Measurements from ENCODE around the gene SOX13.

SOX13 gene

DNA sequence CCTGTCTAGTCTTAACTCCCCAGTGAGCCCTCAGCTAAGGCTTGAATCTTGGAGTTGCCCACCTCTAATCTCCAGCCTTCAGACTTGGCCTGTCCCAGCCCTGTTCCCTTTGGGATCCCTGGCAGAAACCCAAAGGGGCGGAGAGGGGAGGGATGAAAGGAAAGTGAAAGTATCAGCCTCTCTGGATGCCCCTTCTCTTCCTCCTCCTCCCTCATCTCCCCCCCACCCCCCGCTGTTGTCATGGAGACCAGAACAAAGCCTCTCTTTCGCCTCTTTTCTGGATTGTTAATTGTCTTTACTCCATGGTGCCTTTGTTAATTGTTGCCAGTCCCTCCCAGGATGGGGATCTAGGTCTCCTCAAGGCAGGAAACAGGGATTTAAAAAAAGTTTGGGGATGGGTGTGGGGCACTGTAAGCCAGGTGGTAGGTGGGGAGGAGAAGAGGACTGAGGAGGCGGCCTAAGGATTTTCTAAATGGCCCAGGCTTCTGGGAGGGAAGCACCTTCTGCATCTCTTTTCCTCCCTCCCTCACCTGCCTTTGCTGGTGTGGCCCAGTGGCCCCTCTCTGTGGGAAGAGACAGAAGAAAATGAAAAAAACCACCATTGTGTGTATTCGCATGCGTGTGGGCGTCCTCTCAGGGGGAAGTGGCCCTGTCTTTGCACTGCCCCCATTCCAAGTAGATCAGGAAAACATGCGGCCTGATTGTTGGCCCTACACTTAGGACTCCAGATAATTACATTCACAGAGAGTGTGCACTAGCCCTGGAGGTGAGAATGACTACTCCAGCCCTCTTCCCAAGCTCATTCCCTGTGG lies 7.5 kb upstream of the SOX13 start:
- no peak for DNase-seq (ENCODE audit: low read depth in 2 of 2)

GRCh38 chr1:204065986-204066300 lies 7.0 kb upstream of the SOX13 start:
- DNase-seq (ENCODE audit: low read depth in 2 of 2): no peak

DNA sequence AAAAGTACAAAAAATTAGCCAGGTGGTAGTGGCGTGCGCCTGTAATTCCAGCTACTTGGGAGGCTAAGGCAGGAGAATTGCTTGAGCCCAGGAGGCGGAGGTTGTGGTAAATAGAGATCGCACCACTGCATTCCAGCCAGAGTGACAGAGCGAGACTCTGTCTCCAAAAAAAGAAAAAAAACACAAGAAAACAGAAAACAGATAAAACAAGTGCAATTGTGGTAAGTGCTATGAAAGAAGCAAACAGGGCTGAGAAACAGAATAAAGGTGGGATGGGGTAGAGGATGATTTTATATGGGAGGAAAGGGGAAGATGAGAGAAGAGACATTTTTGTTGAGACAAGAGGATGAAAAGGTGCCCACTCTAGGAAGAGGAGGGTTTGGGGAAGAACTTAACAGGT lies 5.0 kb upstream of the SOX13 start:
- no peak for DNase-seq (ENCODE audit: low read depth in 2 of 2)

GRCh38 chr1:204069887-204070286 lies 3.0 kb upstream of the SOX13 start:
- no peak for DNase-seq (ENCODE audit: low read depth in 2 of 2)

- no peak for DNase-seq (ENCODE audit: low read depth in 2 of 2)
These were observed 2.0 kb upstream of the SOX13 start for GRCh38 chr1:204070895-204071294.

- no peak for DNase-seq (ENCODE audit: low read depth in 2 of 2)
These were observed 940 bp downstream of the SOX13 start for GRCh38 chr1:204073837-204074273.

GRCh38 chr1:204074274-204075138 lies 1.6 kb downstream of the SOX13 start:
- no peak for DNase-seq (ENCODE audit: low read depth in 2 of 2)

DNA sequence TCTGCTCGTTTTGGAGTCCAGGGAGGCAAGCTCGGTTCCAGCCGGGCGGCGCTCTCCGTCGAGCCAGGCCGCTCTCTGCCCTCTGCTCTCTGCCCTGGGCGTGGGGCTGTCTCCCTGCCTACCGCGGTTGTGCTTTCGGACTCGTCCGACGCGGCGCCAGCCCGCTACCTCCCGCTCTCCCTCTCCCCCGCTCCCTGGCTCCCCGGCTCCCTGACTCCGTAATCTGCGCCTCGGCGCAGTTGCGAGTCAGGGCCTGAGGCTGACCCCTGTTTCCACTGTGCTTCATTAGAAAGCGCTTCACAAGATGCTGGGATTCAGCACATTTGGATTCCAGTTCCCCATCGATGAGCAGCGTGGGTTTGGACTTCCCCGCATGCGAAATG lies 2.2 kb downstream of the SOX13 start:
- DNase-seq (ENCODE audit: low read depth in 2 of 2): no peak

- no peak for DNase-seq (ENCODE audit: low read depth in 2 of 2)
These were observed 3.3 kb downstream of the SOX13 start for GRCh38 chr1:204075890-204076846.

GRCh38 chr1:204076891-204077290 lies 4.0 kb downstream of the SOX13 start:
- DNase-seq (ENCODE audit: low read depth in 2 of 2): no peak

- DNase-seq (ENCODE audit: low read depth in 2 of 2): no peak
These were observed 5.2 kb downstream of the SOX13 start for GRCh38 chr1:204077979-204078696.

- DNase-seq (ENCODE audit: low read depth in 2 of 2): no peak
These were observed 6.7 kb downstream of the SOX13 start for GRCh38 chr1:204079608-204079999.

DNA sequence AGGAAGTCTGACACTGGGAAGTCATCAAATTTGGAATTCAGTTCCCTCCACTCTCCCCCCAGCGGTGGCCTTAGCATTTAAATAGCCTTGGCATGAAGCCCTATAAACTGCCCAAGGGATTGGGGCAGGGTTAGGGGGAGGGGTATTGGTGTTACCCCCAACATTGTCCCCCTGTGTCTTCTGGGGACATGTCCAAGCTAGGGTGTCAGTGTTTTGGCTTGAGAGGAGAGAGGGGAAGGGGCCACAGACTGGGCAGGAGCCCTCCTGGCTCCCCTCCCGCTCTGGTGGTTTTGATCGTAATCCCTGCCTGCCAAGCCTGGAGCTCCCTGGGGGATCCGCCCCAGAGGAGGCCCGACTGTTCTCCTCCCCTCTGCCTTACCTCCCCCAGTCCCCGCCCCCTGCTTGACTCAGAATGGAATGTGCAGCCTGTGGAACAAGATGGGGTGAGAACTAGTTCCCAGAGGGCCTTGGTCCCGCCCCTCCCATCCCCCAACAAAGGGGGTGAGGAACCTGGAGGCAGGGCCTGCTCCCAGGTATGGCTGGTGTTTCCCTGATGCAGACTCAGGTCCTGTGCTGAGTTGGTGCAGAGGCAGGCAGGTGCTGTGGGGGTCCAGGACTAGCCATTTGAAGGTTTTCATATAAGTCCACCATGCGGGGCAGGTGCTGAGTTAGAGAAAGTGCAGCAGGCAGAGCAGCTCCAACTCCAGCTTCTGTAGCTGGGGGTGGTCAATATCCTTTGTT lies 7.4 kb downstream of the SOX13 start:
- DNase-seq (ENCODE audit: low read depth in 2 of 2): no peak

- DNase-seq (ENCODE audit: low read depth in 2 of 2): no peak
These were observed 8.4 kb downstream of the SOX13 start for GRCh38 chr1:204081164-204081790.

- DNase-seq (ENCODE audit: low read depth in 2 of 2): no peak
These were observed 9.0 kb downstream of the SOX13 start for GRCh38 chr1:204081791-204082513.

- DNase-seq (ENCODE audit: low read depth in 2 of 2): no peak
These were observed 10.6 kb downstream of the SOX13 start for GRCh38 chr1:204083491-204083890.

DNA sequence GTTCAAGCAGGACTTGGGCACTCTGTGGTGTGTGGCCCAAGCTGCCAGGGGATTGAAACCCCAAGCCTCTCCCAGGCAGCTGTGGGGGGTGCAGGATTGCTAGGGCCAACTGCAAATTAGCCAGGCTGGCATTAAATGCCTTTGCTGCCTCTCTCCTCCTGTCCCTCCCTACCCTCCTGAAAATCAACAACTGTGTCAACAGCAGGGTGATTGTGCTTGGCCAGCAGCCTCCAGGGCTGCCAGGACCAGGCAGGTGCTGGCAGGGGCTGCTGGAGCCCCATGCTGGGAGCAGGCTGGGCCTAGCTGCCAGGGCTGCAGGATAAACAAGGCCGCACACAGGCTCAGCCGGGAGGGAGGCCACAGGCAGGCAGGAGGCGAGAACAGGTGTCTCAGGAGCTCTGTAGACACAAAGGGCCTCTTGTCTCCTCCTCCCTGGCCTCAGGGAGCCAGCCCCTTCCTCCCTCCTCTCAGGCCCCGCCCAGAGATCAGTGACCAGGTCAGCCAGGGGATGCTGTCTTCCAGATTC lies 11.4 kb downstream of the SOX13 start:
- DNase-seq (ENCODE audit: low read depth in 2 of 2): no peak

DNA sequence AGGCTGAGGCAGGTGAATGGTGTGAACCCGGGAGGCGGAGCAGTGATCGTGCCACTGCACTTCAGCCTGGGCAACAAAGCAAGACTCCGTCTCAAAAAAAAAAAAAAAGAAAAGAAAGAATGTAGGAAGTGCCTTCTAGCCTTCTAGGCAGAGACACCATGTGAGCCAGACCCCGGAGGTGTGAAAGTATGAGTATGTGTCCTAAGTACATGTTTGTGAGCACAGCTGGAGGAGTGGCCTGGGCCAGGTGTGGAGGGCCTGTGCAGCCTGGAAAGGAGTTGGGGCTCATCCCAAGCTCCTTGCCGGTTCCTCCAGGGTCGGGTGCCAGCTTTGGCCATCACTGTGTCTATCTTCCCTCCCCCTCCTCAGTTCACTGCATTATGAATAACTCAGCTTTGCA lies 13.0 kb downstream of the SOX13 start:
- no peak for DNase-seq (ENCODE audit: low read depth in 2 of 2)

GRCh38 chr1:204087181-204087892 lies 14.4 kb downstream of the SOX13 start:
- no peak for DNase-seq (ENCODE audit: low read depth in 2 of 2)

All from stimulated activated CD4-positive, alpha-beta T cell treated with anti-CD3 and anti-CD28 coated beads, Interleukin-15, amount 100 ng/mL, for 48 hours (primary cell).